ENCODE measurements around the gene SLC22A2. TPM values are rescaled to one million over a fixed set of nuclear protein-coding genes. Genes with fewer than 3 reads are reported as not detected.

The SLC22A2 gene
- total RNA-seq, 1 donor from 2014 or later = not detected

DNA sequence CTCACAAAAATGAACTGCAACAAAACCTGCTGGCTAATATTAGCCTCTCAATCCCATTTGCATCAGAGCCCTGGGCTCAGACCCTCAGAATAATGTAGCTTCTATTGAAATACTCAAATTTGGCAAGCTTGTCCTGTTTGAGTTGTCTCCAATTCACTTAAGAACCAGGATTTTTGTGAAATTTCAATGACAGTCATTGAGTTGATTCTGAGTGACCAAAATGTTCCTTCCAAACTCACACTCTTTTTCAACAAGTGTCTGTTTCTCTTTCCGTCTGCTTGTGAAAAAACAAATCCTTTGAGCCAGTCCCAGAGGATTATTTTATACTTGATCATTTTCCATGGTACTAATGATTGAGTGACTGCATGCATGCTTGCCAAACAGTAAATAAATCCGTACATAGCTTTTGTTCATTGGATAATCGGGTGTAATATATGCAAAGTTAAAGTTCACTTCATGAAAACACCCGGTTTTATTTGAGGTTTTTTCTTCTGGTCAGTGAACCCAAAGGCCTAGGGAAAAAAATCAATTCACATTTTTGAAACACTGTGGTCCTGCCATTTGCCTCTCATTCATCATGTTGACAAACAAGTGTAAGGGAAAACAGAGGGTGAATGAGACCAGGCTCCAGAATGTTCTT, 16.4 kb upstream of the SLC22A2 start:
- DNase-seq (ENCODE audit: low read depth) = no peak

DNA sequence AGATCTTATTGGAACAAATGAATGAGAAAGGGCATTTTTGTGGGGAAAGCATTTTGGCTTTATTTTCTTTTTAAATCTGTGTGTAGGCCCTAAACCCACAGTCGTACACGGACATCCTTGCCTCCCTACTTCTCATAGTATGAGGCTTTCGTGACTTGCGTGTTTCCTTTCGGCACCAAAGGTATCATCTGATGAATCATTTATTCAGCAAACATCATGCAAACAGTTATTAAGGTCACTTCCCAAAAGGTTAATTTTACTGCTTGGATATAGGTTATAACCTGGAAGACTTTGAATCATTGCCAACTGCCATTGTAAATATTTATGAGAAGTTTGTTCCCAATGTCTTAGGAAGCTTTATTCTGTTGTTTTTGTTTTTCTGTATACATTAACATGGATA, 15.1 kb upstream of the SLC22A2 start:
- DNase-seq (ENCODE audit: low read depth) = no peak

DNA sequence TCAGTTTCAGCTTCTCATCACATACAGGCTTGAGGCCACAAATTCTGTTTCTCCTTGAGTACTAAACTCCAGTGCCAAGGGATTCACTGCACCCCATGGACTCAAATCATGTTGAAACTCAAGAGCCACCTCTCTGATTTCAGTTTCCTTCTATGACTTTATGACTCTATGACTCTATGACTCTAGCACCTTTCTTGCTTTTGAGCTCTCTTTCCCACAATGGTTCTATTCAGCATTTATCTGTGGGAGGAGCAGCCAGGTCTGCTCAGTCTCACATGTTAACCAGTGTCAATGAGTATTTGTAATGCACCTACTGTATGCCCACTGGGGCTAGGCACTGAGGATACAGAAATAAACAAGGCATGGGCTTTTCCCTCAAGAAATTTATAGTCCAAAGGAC, 14.6 kb upstream of the SLC22A2 start:
- no peak for DNase-seq (ENCODE audit: low read depth)

DNA sequence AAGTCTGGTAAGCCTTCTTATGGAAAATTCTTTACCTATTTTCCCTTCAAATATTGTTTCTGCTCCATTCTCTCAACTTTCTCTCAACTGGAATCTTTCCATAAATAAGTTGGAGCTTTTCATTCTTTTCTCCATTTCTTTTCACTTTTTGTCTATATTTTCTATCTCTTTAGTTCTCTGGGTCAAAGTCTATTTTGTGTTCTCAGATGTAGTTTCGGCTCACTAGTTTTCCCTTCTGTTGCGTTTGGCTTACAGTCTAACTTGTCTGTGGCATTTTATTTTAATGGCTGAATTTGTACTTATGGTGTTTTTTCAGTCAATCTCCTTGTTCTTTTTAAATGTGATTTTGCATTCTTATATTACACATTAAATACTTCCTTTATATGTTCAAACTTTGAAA, 14.1 kb upstream of the SLC22A2 start:
- no peak for DNase-seq (ENCODE audit: low read depth)

DNA sequence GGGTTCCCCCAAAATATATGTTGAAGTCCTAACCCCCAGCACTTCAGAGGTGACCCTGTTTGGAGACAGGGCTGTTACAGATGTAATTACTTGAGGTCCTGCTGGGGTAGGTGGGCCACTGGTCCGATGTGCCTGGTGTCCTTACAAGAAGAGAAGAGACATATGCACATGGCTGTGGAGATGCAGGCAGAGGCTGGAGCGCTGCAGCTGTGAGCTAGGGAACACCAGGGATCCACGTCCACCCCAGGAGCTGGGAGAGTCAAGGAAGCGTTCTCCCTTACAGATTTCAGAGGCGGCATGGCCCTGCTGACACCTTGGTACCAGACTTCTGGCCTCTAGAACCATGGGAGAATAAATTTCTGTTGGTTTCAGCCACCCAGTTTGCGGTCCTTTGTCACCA, 11.7 kb upstream of the SLC22A2 start:
- DNase-seq (ENCODE audit: low read depth) = no peak

DNA sequence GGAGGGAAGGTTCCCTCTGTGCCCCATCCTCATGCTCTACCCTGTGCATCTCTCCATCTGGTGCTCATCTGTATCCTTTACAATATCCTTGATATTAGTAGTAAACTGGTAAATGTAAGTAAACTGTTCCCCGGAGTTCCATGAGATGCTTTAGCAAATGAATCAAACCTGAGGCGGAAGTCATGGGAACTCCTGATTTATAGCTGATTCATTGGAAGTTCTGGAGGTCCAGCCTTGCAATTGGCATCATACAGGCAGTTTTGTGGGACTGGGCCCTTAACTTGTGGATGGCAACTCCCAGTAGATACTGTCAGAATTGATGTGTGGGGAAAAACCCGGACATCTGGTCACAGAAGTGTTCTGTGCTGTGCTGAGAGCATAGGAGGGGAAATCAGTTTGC, 11.2 kb upstream of the SLC22A2 start:
- DNase-seq (ENCODE audit: low read depth) = no peak

DNA sequence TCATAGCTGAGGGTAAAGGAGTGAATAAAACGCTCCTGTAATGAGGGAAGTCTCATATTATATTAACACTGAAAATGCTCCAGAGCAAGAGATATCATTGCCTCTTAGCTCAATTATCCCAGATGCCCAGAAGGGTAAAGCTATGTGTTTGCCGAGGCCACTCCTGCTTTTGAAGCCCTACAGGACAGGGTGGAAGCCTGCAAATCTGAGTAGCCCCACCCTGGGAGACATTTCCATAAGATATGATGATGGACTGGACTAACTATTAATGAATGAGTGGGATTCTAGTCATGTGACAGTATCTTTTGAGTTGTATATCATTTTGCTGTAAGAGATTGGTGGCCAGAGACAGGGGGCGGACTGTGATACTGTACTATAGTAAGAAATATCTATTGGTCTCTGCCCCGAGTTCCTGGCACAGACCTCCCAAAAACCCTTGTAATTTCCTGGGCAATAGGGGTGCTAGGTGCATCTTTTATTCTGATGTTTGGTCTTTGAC, 10.5 kb upstream of the SLC22A2 start:
- no peak for DNase-seq (ENCODE audit: low read depth)

DNA sequence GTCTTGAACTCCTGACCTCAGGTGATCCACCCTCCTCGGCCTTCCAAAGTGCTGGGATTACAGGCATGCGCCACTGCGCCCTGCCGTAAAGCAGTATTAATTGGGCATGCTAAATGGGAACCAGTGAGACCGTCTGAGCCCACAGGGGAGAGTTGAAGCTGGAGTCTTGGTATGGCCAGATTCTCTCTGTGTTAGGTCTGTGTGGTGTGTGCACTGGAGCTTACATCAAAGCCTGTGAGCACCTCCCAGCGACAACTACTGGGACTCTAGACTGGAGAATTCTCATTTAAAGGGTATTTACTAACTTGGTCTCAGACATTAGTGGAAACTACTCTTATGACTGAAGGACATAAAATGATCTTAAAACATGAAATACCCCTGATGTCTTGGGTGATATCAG, 8.5 kb upstream of the SLC22A2 start:
- no peak for DNase-seq (ENCODE audit: low read depth)

DNA sequence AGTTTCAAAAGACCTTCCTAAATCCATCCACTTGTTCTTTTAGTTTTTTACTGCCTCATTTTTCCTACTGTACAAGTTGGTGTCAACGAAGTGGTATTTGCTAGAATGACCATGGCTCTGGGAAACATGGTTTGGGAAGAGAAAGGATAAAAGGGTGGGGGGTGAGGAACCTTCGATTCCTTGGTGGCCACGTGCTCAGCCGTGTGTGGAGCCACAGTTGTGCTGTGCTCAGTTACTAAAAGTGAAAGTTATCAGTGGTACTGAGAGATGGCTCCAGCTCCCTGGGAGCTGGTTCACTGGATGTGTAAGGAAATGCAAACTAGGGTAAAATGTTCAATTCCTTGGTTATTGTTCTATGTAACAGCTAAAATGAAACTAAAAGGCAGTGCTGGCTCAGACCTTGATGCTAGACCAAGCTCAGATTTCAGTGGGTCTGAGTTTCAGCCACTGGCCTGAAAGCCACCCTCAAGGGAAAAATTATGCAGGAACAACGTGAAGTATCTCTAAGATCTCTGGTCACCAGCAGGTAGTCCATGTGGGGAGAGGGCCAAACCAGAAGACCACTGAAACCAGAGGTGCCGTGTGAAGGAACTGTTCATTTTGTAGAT, 7.4 kb upstream of the SLC22A2 start:
- DNase-seq (ENCODE audit: low read depth) = no peak

DNA sequence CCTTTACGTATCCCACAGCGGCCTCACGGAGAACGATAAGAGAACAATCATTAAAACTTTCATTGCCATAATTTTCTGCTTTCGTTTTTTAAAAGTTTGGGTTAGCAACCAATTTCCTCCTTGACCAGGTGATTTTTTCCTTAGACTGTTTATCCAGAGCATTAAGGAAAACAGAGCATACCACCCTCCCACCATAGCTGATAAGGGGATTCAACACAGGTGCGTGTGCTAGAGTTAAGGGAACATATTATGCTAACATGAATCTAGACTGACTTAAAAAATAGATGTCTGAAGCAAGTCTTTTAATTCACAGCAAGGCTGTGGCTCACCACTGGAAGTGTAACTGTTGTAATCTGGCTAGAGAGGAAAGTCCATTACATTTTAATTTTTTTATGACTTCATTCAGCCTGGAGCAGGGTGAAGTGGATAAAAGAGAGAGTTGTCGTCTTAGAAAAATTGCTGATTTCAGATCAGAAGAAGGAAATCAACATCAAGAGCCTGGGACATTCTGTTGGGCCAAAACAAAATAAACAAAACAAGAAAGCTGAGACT, 5.5 kb upstream of the SLC22A2 start:
- DNase-seq (ENCODE audit: low read depth) = no peak

DNA sequence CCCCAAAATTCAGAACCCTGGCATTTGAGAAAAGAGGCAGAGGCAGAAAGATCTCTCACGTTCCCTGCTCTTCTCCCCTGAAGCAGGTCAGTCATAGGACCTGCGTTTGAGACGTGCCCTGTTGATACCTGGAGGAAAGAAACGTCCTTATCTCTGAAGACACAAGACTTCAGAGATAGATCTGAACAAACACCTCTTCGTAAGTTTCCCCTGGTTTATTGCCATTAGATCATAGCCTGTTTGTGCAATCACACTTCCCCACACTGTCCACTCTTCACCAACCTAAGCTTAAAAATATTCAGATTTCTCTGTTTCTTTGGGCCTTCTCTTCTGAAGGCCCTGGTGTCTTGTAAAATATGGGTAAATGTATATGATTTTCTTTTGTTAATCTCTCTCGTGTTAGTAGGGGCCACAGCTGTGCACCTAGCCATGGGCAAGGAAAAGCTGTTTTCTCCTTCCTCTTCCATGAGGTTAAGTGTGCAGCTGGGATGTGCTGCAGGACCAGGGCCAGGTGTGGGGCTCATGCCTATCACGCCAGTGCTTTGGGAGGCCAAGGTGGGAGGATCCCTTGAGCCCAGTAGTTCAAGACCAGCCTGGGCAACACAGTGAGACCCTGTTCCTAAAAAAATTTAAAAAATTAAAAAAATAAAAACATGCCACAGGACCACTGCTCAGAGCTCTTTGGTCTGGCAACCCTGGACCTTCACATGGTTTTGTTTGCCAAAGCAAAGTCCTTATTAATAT, 4.7 kb upstream of the SLC22A2 start:
- DNase-seq (ENCODE audit: low read depth) = no peak

DNA sequence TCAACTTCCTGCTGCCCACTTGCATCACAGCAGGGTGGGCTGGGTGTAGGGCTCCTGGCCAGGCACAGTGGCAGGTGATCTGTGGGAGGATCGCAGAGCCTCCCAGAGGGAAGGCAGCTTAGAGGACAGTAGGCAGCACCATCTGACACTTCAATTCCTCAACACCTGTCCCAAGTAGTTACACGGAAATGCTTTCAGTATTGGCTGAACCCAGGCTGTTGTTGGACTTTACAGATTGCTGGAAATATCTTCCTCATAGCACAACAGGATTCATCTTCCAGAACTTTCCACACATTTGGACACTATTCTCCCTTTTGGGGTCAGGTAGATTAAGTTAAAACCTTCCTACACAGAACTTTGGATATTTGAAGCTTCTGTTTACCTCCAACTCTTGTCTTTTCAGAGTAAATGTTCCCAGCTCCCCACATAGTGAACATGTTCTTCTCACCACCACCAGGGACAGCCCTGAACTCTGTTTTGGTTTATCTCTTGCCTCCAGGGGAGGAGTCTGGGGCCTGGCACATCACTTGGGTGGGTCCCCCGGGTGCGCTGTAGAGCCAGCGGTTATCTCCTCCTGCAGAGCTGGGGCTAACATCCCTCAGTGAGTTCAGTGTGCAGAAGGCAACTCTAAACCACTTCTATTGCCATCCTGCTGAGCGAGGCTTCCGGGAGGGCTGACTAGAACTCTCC, 3.5 kb upstream of the SLC22A2 start:
- no peak for DNase-seq (ENCODE audit: low read depth)

DNA sequence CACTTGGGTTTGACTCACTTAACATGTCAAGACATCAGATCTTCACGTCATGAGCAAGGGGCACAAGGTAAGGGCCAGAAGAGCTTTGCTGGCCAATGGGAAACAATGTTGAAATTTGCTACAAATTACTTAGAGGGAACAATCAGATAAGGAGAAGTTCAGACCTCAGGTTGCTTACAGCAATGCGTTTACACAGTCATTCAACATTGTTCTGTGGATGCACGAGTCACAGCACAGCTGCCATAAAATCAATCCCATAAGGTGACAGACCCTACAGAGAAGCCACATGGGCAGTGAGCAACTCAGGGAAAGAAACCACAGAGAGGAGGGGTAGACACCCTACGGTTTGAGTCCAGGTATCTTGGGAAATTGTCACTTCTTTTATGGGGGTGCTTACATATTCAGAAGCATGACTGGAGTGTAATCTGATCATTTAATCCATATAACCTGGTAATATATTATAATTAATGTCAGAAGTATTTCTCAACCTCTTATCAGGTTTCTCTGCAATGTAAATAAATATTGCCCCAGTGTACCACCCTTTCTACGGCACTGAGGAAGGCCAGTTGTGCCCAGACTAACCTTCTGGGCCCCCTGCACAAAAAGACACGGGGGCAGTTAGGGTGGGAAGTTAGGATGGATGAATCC, 2.3 kb upstream of the SLC22A2 start:
- DNase-seq (ENCODE audit: low read depth) = no peak

DNA sequence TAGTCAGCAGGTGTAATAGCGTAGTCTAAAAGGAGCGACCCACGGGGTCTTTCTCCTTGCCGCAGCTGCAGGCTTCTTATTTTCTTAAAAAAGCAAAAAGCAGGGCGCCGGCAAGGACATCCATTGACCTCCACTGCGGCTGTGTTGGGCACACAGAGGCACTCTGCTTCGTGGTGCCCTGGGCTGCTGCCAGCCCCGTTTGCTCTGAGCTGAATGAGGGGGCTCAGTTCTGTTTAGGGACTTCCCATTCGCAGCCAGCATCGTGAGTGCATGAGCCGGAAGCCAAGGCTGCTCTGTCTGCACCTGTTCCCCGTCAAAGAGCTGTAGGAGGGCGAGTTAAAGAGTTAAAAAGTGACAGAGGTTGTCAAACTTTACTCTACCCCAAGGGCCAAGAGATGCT, 1.7 kb upstream of the SLC22A2 start:
- no peak for DNase-seq (ENCODE audit: low read depth)

DNA sequence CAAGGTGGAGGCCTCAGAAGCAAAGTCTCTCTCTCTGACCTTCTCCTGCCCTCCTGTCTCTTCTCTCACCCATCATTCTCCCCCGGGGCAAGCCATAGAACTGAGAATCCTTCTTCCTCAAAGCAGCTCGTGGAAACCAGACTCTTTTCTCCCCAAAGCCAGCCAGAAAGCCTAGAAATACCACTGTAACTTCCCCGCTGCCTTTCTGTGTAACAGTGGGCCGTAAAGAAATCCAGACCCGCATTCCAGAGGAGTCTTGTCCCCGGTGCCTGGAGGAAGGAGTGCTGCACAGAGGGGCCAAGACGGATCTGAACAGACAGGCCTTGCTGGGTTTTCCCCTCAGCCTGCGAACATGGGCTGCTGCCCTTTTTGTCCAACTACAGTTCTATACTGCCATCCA, 977 bp upstream of the SLC22A2 start:
- DNase-seq (ENCODE audit: low read depth) = no peak

DNA sequence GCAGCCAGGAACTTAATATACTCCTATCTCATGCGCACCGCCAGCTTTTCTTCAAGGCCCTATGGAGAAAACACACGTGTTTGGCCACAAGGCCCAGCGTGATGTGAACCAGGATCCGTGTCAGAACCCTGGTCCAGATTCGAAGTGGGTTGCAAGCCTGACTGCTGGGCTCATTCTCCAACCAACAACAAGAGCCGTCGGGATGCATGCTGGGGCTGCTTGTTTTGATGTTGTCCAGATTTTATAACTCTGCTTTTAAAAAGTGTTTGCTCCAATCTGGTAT, 463 bp upstream of the SLC22A2 start:
- no peak for DNase-seq (ENCODE audit: low read depth)

DNA sequence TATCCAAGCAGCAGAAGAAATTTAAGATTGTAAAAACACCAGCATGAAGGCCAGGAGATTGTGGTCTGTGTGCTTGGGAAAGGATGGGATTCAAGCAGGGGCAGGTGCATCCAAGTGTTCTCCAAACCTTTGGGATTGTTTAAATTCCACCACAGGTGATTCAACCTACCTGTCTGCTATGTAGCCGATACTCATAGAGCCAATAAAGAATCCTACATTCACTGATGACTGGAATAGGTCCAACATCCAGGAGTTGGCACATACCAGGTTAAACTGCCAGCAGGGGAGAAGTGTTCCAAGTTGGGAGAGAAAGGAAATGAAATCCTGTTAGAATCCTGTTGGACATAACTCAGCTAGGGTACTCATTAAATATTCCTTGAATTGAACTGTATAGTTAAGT, 2.2 kb downstream of the SLC22A2 start:
- no peak for DNase-seq (ENCODE audit: low read depth)

DNA sequence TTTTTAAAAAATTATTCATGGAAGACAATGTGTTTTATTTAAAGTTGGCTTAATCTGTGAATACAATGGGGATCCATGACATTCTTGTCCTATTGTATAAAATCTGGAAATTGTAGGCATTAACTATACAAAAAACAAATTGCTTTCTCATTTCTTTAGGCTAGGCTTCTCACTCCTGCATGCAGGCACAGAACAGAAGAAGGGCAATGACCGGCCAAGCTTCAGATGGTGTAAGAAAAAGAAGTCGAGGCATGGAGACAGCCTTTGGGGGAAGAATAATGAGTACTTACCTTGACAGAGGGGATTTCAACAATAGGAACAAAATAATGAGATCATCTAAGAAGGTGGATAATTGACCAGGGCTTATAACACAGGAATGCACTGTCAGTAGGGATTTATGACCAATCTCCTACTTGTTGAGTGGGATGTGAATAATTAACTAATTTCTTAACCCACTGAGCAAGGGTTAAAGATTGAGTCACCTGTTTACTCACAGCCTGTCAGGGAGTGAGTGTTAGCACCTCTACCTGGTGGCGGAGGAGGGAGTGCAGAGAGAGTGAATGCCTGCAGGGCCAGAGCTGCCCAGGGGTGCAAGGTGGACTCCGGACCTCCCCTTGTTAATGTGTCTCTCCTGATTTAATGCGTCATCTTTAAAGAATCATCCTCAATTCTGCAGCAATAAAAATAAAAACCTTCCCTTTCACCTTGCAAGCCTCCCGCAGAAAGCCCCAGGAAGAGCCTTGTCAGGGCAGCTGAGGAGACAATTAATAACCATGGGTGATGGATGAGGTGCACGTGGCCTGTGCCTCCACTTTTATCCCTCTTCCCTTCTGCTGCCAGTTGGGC, 3.9 kb downstream of the SLC22A2 start:
- DNase-seq (ENCODE audit: low read depth) = no peak

DNA sequence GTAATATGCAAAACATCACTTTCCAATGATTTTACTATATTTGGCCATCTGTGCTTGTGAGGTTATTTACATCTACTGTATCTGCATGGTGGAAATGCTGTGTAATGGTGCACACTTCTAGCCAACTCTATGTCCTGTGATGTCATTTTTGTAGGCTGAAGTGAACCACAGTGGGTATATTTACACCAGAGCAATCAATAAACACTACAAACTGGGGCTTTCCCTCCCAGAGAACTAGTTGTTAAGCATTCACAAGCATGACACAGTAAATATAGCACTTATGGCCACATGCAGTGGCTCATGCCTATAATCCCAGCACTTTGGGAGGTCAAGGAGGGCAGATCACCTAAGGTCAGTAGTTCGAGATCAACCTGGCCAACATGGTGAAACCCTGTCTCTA, 4.9 kb downstream of the SLC22A2 start:
- no peak for DNase-seq (ENCODE audit: low read depth)

DNA sequence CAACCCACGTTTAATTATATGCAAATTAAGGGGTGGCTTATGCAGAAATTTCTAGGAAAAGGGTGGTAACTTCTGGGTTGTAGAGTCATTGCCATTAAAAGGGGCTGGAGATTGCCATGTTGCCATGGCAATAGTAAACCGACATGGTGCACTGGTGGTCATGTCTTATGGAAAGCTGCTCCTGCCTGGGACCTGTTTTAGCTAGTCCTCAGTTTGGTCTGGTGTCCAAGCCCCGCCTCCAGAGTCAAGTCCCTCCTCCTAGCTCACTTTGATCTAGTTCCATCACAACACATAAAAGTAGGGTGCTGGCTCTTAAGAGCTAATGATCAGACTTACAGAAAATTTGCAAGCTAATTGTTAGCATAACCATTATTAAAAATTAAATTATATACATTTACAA, 5.3 kb downstream of the SLC22A2 start:
- DNase-seq (ENCODE audit: low read depth) = no peak

All from myocyte (in vitro differentiated cells).